OCI-LY3 (cell line): Measurements from ENCODE around the gene TMEM191C.
"Not testable (repeated sequence)": the region's sequence is repeated elsewhere in the genome, so short reads cannot be mapped to it uniquely, and the experiment has no call there.

Source experiments
- H2AFZ ChIP-seq: fragments of 200-600, 300-600 bp; shearing (Covaris generic); 2 replicates; pipeline ENCODE4 v1.6.0; 2014; ENCODE audit warnings: antibody characterized with exemption, low read depth, low read length
- H3K27ac ChIP-seq: fragments of 200-600, 300-600 bp; sonication (generic); 2 replicates; pipeline ENCODE4 v1.5.1; 2014; ENCODE audit warnings: mild to moderate bottlenecking, low read length, moderate library complexity, mixed read lengths
- H3K27me3 ChIP-seq: fragments of 200-600, 300-600 bp; sonication (generic); 2 replicates; pipeline ENCODE4 v1.6.1; 2014; ENCODE audit warnings: low read depth, low read length, mixed read lengths
- H3K36me3 ChIP-seq: fragments of 200-600, 300-600 bp; sonication (generic); replicated peaks from 2 replicates; pipeline ENCODE3; 2014; ENCODE audit warnings: low read depth, low read length, mixed read lengths
- H3K4me1 ChIP-seq: fragments of 300-600, 200-600 bp; sonication (generic); 2 replicates; pipeline ENCODE4 v1.6.1; 2014; ENCODE audit warnings: low read length, mixed read lengths
- H3K4me2 ChIP-seq: fragments of 200-600, 300-600 bp; sonication (generic); 2 replicates; pipeline ENCODE4 v1.6.1; 2014; ENCODE audit warnings: low read length, mixed read lengths
- H3K4me3 ChIP-seq: fragments of 300-600, 200-600 bp; sonication (generic); 2 replicates; pipeline ENCODE4 v1.5.1; 2014; ENCODE audit warnings: antibody characterized with exemption, mild to moderate bottlenecking, low read length, moderate library complexity
- H3K79me2 ChIP-seq: fragments of 300-600, 200-600 bp; shearing (Covaris generic); 2 replicates; pipeline ENCODE4 v1.6.1; 2014; ENCODE audit warnings: mild to moderate bottlenecking, low read length, mixed read lengths
- H3K9ac ChIP-seq: fragments of 300-600, 200-600 bp; shearing (Covaris generic); 2 replicates; pipeline ENCODE4 v1.6.0; 2014; ENCODE audit warnings: mild to moderate bottlenecking, low read length, moderate library complexity
- H3K9me3 ChIP-seq: fragments of 200-600, 300-600 bp; shearing (Covaris generic); 2 replicates; pipeline ENCODE4 v1.6.1; 2014; ENCODE audit warnings: low read length, mixed read lengths; ENCODE audit not compliant: insufficient read depth
- H4K20me1 ChIP-seq: fragments of 200-600, 300-600 bp; sonication (generic); 2 replicates; pipeline ENCODE4 v1.6.1; 2016; ENCODE audit warnings: low read length, mixed read lengths; ENCODE audit not compliant: insufficient read depth

The TMEM191C gene

GRCh38 chr22:21514117-21514516, 46.9 kb downstream of the TMEM191C start:
- H3K4me2 ChIP-seq, H3K4me3 ChIP-seq, H3K79me2 ChIP-seq, H3K36me3 ChIP-seq, H3K9me3 ChIP-seq, H4K20me1 ChIP-seq, H3K27me3 ChIP-seq, H2AFZ ChIP-seq, H3K9ac ChIP-seq, H3K4me1 ChIP-seq, H3K27ac ChIP-seq: not testable (repeated sequence)

GRCh38 chr22:21515234-21515633, 48.0 kb downstream of the TMEM191C start:
- not testable (repeated sequence) for H3K4me2 ChIP-seq, H3K4me1 ChIP-seq, H3K9me3 ChIP-seq

DNA sequence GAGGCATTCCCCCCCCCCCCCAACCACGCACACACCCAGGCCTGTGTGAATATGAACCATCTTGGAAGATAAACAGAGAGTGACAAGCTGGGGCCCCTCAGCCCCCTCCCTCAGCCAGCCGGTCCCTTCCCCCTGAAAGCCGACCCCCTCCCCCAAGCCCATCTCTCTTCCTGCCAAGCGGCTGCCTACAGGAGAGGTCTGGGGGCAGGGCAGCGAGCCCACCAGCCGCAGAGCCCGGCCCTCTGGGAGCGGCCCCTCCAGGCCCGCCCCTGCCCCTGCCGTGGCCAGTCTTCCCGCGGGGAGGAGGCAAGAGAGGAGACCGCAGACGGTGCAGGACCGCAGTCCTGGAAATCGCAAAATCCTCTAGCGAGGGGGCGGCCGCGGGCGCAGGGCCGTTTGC, 49.3 kb downstream of the TMEM191C start:
- not testable (repeated sequence) for H3K9me3 ChIP-seq, H3K79me2 ChIP-seq, H3K4me1 ChIP-seq, H3K4me2 ChIP-seq, H3K27ac ChIP-seq, H3K4me3 ChIP-seq, H3K36me3 ChIP-seq, H3K9ac ChIP-seq, H2AFZ ChIP-seq, H4K20me1 ChIP-seq, H3K27me3 ChIP-seq

More at GRCh38 chr22:21515234-21515633, 48.0 kb downstream of the TMEM191C start:
- H3K4me3 ChIP-seq, H3K27ac ChIP-seq, H3K27me3 ChIP-seq, H3K9ac ChIP-seq, H3K36me3 ChIP-seq, H2AFZ ChIP-seq, H4K20me1 ChIP-seq, H3K79me2 ChIP-seq: not testable (repeated sequence)

GRCh38 chr22:21516970-21517764, 50.0 kb downstream of the TMEM191C start:
- not testable (repeated sequence) for H3K4me1 ChIP-seq, H3K36me3 ChIP-seq, H3K4me2 ChIP-seq, H3K79me2 ChIP-seq, H2AFZ ChIP-seq, H3K27ac ChIP-seq, H3K9me3 ChIP-seq, H3K27me3 ChIP-seq, H4K20me1 ChIP-seq, H3K4me3 ChIP-seq, H3K9ac ChIP-seq
